ENCODE data around the gene KCNJ9. TPM values are rescaled to one million over a fixed set of nuclear protein-coding genes. Genes with fewer than 3 reads are reported as not detected.

Gene KCNJ9
- under 1 TPM in 3 of 10 donors, not detected in 7; 0.06 to 0.09 (median 0.07) TPM for total RNA-seq
- polyA plus RNA-seq = under 1 TPM in 1 of 2 donors, not detected in 1; 0.01 TPM
- long read RNA-seq, donor 1 = 0 reads
- long read RNA-seq, donor 2 = 0 reads
- long read RNA-seq, donor 3 = 0 reads

DNA sequence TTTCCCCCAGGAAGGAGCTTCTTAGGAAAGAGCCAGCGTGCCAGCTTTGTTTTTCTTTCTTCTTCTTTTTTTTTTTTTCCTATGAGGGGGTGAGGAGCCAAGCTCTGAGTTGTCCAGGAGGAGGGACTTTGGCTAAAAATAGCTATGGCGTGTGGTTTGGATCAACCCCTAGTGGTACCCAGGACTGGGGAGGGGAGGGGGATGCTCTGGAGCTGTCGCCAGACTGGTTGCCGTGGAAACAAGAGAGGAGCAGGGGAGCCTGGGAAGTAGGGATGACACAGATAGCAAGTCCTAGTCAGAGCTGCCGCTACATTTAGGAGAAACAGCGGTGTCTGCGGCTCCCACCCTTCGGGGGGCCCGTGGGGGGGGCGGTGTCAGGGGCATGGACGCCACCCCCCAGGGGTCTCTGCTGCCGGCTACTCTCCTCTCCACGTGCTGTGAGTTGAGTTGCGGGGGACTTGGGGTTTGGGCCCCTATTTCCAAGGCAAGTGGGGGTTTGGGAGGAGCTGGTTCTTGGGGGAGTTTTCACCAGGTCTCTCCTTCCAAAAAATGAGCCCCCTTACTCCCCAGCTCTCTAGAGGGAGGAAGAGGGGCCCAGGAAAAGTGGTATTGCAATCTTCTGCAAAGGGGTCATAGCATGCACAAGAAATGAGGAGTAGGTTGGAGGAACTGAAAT is at the start of gene KCNJ9:
KCNJ9 (plus strand) TSS at position 278 of the 676 bp plus-strand sequence. CDS start 2,493 bp downstream, outside the sequence.
- Histone ChIP-seq H3K27ac (no peak within 1 kb of the TSS), H3K36me3 (no peaks in the 10 kb centered on the region), H3K4me1 (peaks cover 0 to 31% (median 7%) of the 10 kb centered on the region in 9 donors), H3K4me3 (no peak within 1 kb of the TSS), H3K9me3 (no peaks in the 10 kb centered on the region), H3K27me3 (peaks cover 6 to 79% (median 73%) of the 10 kb centered on the region in 7 donors)
- TF ChIP-seq, protein P1, sequence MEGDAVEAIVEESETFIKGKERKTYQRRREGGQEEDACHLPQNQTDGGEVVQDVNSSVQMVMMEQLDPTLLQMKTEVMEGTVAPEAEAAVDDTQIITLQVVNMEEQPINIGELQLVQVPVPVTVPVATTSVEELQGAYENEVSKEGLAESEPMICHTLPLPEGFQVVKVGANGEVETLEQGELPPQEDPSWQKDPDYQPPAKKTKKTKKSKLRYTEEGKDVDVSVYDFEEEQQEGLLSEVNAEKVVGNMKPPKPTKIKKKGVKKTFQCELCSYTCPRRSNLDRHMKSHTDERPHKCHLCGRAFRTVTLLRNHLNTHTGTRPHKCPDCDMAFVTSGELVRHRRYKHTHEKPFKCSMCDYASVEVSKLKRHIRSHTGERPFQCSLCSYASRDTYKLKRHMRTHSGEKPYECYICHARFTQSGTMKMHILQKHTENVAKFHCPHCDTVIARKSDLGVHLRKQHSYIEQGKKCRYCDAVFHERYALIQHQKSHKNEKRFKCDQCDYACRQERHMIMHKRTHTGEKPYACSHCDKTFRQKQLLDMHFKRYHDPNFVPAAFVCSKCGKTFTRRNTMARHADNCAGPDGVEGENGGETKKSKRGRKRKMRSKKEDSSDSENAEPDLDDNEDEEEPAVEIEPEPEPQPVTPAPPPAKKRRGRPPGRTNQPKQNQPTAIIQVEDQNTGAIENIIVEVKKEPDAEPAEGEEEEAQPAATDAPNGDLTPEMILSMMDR (IDR thresholded peaks at IDR 0.05) = no peak
- intact Hi-C loops (cut with DNase I) = loop anchor here in 6 of 10 donors (5.0 to 10.0 kb wide), 2 partner anchors 34 to 293 kb away; no protein-coding TSS in a partner anchor
- DNase-seq (no peak), ATAC-seq (no peak)
- whole genome bisulfite sequencing, 2 donors = 13 to 20% methylated on average over 14 of the region's 14 CpGs

DNA sequence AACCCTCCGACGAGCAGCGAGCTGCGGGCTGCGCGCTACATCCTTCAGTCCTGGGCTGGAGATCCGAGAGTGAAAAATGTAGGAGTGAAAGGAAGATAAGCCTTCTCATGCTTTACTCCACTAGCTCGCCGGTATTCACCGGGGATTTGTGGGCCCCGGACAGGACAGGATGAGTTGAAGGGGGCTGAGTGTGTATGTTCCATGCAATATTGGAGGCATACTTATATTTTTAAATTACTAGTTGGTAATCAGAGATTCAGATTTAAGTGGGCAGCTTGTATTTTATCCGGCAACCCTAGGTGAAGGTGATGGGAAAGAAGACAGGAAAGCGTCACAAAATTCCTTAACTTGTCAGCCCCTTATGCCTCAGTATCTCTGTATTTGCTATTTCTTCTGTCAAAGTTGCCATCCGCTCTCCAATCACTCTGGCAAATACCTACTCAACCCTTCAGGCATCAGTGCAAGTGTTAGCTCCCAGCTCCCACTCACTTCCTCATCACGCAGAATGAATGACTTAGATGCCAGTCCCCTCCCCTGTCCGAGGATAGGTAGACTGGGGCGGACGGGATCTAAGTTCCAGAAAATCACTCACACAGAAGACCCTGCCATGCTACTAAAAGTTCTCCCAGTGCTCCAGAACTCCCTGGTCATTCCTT is 49.0 kb upstream of the KCNJ9 start:
- H3K4me1 ChIP-seq = peaks cover 4 to 34% (median 22%) of the 10 kb centered on the region in 9 donors
- TF ChIP-seq, protein P1 (IDR thresholded peaks at IDR 0.05) = no peak
- no peaks in the 10 kb centered on the region for H3K27me3 ChIP-seq
- no peaks in the 10 kb centered on the region for H3K9me3 ChIP-seq
- H3K36me3 ChIP-seq = peaks cover 0 to 3% (median 0%) of the 10 kb centered on the region in 9 donors
- peak overlapping the region in 9 of 10 donors; percentile 55 to 86 (median 74) for H3K27ac ChIP-seq
- DNase-seq (no peak), ATAC-seq (peak; percentile 35 to 79 (median 62))
- 1 to 2% methylated on average over 18 of the region's 18 CpGs for WGBS, 2 donors
- intact Hi-C loops (cut with DNase I) = loop anchor here in 3 of 10 donors (5.0 to 10.0 kb wide), 2 partner anchors 247 to 250 kb away; partner anchors contain the start of gene DUSP23 (in 3 of the 3)
- peak overlapping the region; percentile 61 to 89 (median 76) for H3K4me3 ChIP-seq

DNA sequence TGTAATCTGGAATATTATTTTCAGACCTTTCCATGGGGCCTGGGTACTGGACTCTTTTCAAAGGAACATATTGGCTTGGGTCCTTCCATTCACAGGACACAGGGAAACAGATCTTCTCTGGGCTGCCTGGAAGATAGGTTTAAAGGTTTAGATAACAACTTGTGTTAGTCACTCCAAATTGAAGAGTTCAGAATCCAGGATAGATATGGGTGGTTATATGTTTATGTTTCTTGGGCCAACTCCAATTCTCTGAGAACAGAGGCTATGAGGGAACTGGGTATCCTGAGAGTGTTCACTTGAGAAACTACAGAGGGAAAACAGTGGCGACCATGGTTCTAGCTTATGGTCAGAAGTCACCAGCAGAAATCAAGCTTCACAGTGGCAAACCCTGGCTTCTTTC is 40.9 kb upstream of the KCNJ9 start:
- Histone ChIP-seq H3K4me1 (no peaks in the 10 kb centered on the region), H3K36me3 (no peaks in the 10 kb centered on the region), H3K27ac (no peak overlapping the region), H3K27me3 (peaks cover 0 to 5% (median 0%) of the 10 kb centered on the region in 7 donors), H3K9me3 (no peaks in the 10 kb centered on the region), H3K4me3 (no peak overlapping the region)
- DNase-seq (no peak), ATAC-seq (no peak)
- WGBS, 2 donors = 87 to 90% methylated on average over 1 of the region's 1 CpG
- intact Hi-C loops (cut with DNase I) = no loop called here
- TF ChIP-seq, protein P1 (IDR thresholded peaks at IDR 0.05) = no peak

DNA sequence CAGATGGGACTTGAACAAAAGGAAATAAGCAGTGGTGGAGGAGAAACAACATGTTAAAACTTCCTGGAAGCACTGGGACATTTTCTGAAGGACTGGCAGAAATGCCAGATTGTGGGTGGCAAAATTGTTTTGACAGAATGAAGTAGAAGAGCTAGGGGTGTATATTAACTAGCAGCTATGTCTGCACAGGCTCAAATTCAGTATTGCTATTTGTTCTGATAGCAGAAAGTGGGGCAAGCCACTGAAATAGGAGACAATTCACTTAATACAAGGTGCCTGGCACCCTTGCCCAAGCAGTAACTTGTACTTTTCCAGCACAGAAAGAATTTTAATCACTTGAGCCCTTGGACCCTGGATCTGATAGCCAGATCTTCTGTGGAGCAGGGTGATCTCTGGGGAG is 37.8 kb upstream of the KCNJ9 start:
- Histone ChIP-seq H3K27me3 (peaks cover 0 to 5% (median 0%) of the 10 kb centered on the region in 7 donors), H3K4me3 (no peak overlapping the region), H3K9me3 (no peaks in the 10 kb centered on the region), H3K36me3 (no peaks in the 10 kb centered on the region), H3K27ac (no peak overlapping the region), H3K4me1 (peaks cover 4 to 13% (median 11%) of the 10 kb centered on the region in 9 donors)
- DNase-seq (no peak), ATAC-seq (no peak)
- intact Hi-C loops (cut with DNase I) = no loop called here
- TF ChIP-seq, protein P1 (IDR thresholded peaks at IDR 0.05) = no peak

Measured in heart right ventricle (tissue), 16 donors.